ENCODE data around the gene TTBK1.

DNA sequence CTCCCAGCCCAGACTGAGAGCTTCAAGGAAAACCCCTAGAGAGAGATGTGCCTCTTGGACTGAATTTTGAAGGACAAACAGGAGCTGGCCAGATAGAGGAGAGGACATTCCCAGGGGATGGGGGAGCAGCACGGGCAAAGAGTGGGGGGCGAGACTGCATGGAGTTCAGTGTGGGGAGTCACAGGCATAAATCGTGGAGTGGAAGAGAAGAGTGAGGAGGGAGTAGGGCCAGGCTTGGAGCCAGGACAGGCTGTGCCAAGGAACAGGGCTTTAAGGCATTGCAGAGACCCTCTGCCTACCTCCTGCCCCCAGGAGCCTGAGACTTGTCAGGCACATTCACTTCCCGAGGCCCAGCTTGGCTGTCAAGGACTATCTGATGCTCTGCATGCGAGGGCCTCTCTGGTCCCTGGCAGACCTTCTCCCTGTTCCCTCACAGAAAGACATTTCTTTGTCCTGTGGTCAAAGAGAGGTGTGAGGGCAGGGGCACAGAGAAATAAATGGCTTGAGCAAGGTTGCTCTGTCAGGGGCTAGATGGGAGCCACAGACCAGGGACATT is 49.6 kb downstream of the TTBK1 start:
- TF ChIP-seq, protein P1, sequence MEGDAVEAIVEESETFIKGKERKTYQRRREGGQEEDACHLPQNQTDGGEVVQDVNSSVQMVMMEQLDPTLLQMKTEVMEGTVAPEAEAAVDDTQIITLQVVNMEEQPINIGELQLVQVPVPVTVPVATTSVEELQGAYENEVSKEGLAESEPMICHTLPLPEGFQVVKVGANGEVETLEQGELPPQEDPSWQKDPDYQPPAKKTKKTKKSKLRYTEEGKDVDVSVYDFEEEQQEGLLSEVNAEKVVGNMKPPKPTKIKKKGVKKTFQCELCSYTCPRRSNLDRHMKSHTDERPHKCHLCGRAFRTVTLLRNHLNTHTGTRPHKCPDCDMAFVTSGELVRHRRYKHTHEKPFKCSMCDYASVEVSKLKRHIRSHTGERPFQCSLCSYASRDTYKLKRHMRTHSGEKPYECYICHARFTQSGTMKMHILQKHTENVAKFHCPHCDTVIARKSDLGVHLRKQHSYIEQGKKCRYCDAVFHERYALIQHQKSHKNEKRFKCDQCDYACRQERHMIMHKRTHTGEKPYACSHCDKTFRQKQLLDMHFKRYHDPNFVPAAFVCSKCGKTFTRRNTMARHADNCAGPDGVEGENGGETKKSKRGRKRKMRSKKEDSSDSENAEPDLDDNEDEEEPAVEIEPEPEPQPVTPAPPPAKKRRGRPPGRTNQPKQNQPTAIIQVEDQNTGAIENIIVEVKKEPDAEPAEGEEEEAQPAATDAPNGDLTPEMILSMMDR (IDR thresholded peaks at IDR 0.05) = no peak
- no peak for TF ChIP-seq POLR2A (IDR thresholded peaks at IDR 0.05)
